HCT116 (cell line): ENCODE measurements around the gene NPFFR1. TPM values are rescaled to one million over a fixed set of nuclear protein-coding genes. Genes with fewer than 3 reads are reported as not detected.

Experiments used
- ATAC-seq: fragments of 200-7000 bp; cut with Tn5 transposase; 2 replicates; pipeline ENCODE4 v1.9.1; 2020; ENCODE audit warnings: mild to moderate bottlenecking, moderate library complexity
- BruUV-seq: library from RNA; stranded (reverse); fragments of 400-500 nt; replicated peaks from 2 replicates; lab custom pipeline; 2021; lab: Mats Ljungman, UMichigan
- CTCF ChIA-PET: fragments of 300-600 bp; sonication (Branson Sonifier 250); formaldehyde crosslinking; loops from one replicate; lab custom pipeline; 2021; ENCODE audit warnings: antibody characterized with exemption; lab: Charles Lee
- POLR2A ChIA-PET: fragments of 300-600, 350-600 bp; sonication (Branson Sonifier 250); formaldehyde crosslinking; loops from one replicate; lab custom pipeline; 2021; ENCODE audit warnings: antibody characterized with exemption; lab: Charles Lee
- RAD21 ChIA-PET, 2 experiments: fragments of 300-600 bp; sonication (Branson Sonifier 250); formaldehyde crosslinking; loops; one replicate each; lab custom pipeline; 2023; ENCODE audit warnings: low total read pairs in 2 of 2; ENCODE audit not compliant: uncharacterized antibody in 2 of 2, unreplicated experiment in 2 of 2, low non-redundant PET in 1 of 2; lab: Charles Lee
- DNase-seq: peaks from one replicate; pipeline ENCODE4 v3.0.0-alpha.2; 2010; ENCODE audit warnings: low read depth, low spot score
- H2AFZ ChIP-seq: fragments of 200-600 bp; shearing (Covaris generic), sonication (generic); 2 replicates; pipeline ENCODE4 v1.6.1; 2017; ENCODE audit warnings: low read depth, mixed run types, mixed read lengths, antibody characterized with exemption, low read length; ENCODE audit not compliant: poor library complexity, severe bottlenecking
- H3K27ac ChIP-seq: 2 replicates; pipeline ENCODE4 v1.5.1; 2012; ENCODE audit warnings: low read depth, low read length
- H3K27me3 ChIP-seq: fragments of 200-600 bp; sonication (generic); 2 replicates; pipeline ENCODE4 v1.6.1; 2016; ENCODE audit warnings: mixed run types, low read length, mixed read lengths; ENCODE audit not compliant: insufficient read depth
- H3K36me3 ChIP-seq, 2 experiments: fragments of 200-500 bp in 1 of 2; fragments of 200-600 bp in 1 of 2; sonication (Bioruptor generic) in 1 of 2; sonication (generic) in 1 of 2; 2 replicates each; pipeline versions ENCODE4 v1.5.1 to v1.6.1; 2014 to 2016; ENCODE audit warnings: low read length in 2 of 2, inconsistent platforms in 1 of 2, mixed read lengths in 1 of 2, mixed run types in 1 of 2; ENCODE audit not compliant: insufficient read depth in 2 of 2, control insufficient read depth in 1 of 2
- H3K4me1 ChIP-seq, 2 experiments: fragments of 200-600 bp in 1 of 2; sonication (generic) in 1 of 2; 2 replicates each; pipeline versions ENCODE4 v1.5.1 to v1.6.1; 2012 to 2017; ENCODE audit warnings: low read length in 2 of 2, inconsistent platforms in 1 of 2, mild to moderate bottlenecking in 1 of 2, mixed read lengths in 1 of 2, mixed run types in 1 of 2, moderate library complexity in 1 of 2; ENCODE audit not compliant: insufficient read depth in 2 of 2, control insufficient read depth in 1 of 2
- H3K4me2 ChIP-seq: fragments of 200-600 bp; sonication (generic); 2 replicates; pipeline ENCODE4 v1.6.1; 2017; ENCODE audit warnings: mixed run types, low read length, mixed read lengths
- H3K4me3 ChIP-seq, 2 experiments: fragments of 200-600 bp in 1 of 2; sonication (generic) in 1 of 2; replicated peaks in 1 of 2; 2 replicates each; pipeline ENCODE4 v1.5.1; 2011 to 2016; ENCODE audit warnings: low read length in 2 of 2, control low read depth in 1 of 2, low read depth in 1 of 2, mild to moderate bottlenecking in 1 of 2, mixed read lengths in 1 of 2, mixed run types in 1 of 2
- H3K79me2 ChIP-seq: fragments of 200-600 bp; sonication (generic); 2 replicates; pipeline ENCODE4 v1.6.1; 2017; ENCODE audit warnings: mild to moderate bottlenecking, mixed run types, low read length, moderate library complexity, mixed read lengths; ENCODE audit not compliant: insufficient read depth
- H3K9ac ChIP-seq: fragments of 200-600 bp; sonication (generic); 2 replicates; pipeline ENCODE4 v1.6.1; 2016; ENCODE audit warnings: low read length, mixed read lengths
- H3K9me2 ChIP-seq: fragments of 200-600 bp; sonication (generic), shearing (Covaris generic); 2 replicates; pipeline ENCODE4 v1.6.1; 2017; ENCODE audit warnings: mixed run types, mild to moderate bottlenecking, moderate library complexity; ENCODE audit not compliant: insufficient read depth
- H3K9me3 ChIP-seq, 2 experiments: fragments of 200-500 bp in 1 of 2; fragments of 200-600 bp in 1 of 2; sonication (Bioruptor generic) in 1 of 2; sonication (generic) in 1 of 2; 2 replicates each; pipeline ENCODE4 v1.6.1; 2014 to 2017; ENCODE audit warnings: low read length in 2 of 2, mixed read lengths in 2 of 2, inconsistent platforms in 1 of 2, low read depth in 1 of 2, mild to moderate bottlenecking in 1 of 2, mixed run types in 1 of 2, moderate library complexity in 1 of 2; ENCODE audit not compliant: control insufficient read depth in 1 of 2, insufficient read depth in 1 of 2
- H4K20me1 ChIP-seq: fragments of 200-600 bp; sonication (generic), shearing (Covaris generic); 2 replicates; pipeline ENCODE4 v1.6.1; 2017; ENCODE audit warnings: mixed run types, mild to moderate bottlenecking, moderate library complexity; ENCODE audit not compliant: insufficient read depth
- EGR1 ChIP-seq: IDR thresholded peaks from 2 replicates; pipeline ENCODE4 v1.6.1; 2012; ENCODE audit warnings: low read depth
- JUND ChIP-seq: IDR thresholded peaks from 2 replicates; pipeline ENCODE4 v1.6.1; 2012
- SP1 ChIP-seq: IDR thresholded peaks from 2 replicates; pipeline ENCODE4 v1.6.1; 2012; ENCODE audit warnings: low read depth
- ZFX ChIP-seq: fragments of 450-650 bp; IDR thresholded peaks from 2 replicates; pipeline ENCODE4 v1.6.1; 2017
- intact Hi-C: fragments of 100-400 bp; cut with micrococcal nuclease; formaldehyde crosslinking; loops from 2 replicates; pipeline ENCODE4 v1.10.0; 2022
- total RNA-seq: library from RNA; stranded (reverse); gene quantifications from one replicate; pipeline ENCODE4 v1.2.1, GENCODE V29; 2021; ENCODE audit not compliant: unreplicated experiment
- TF ChIP-seq, protein P1 (sequence below): IDR thresholded peaks from 2 replicates; pipeline ENCODE4 v1.6.1; 2012; ENCODE audit warnings: low read depth

Gene NPFFR1
- total RNA-seq, 1 experiment from 2014 or later, result 0.02 TPM

GRCh38 chr10:70232155-70232858, 51.5 kb downstream of the NPFFR1 start:
- peaks cover 59% of the 10 kb centered on the region for H3K79me2 ChIP-seq
- intact Hi-C loops, result no loop called here
- CTCF ChIA-PET, result interaction anchor here (1.6 to 3.1 kb wide), 4 partner anchors 11 to 132 kb away, joined by 5 to 16 read pairs (median 11); no protein-coding TSS in a partner anchor

More at GRCh38 chr10:70232155-70232858, 51.5 kb downstream of the NPFFR1 start:
- Histone ChIP-seq H3K4me3 (peak overlapping the region; percentile 89 to 95), H3K27ac (peak overlapping the region; percentile 73), H3K4me1 (peaks cover 0 to 23% of the 10 kb centered on the region in 2 experiments; a peak in 3 of 4 replicates), H3K36me3 (peaks cover 3 to 16% of the 10 kb centered on the region in 2 experiments; a peak in 2 of 4 replicates), H3K9ac (peak overlapping the region; percentile 93), H3K27me3 (no peaks in the 10 kb centered on the region), H3K9me2 (no peaks in the 10 kb centered on the region), H4K20me1 (no peaks in the 10 kb centered on the region; the same call in 1 of the 2 replicates), H2AFZ (no peak overlapping the region), H3K9me3 (no peaks in the 10 kb centered on the region), H3K4me2 (peak overlapping the region; percentile 96)
- DNase-seq (no peak), ATAC-seq (peak; percentile 1; the same call in 1 of the 2 replicates)
- ChIA-PET RAD21 (no interaction called here), POLR2A (interaction anchor here (2.5 kb wide), 1 partner anchor 10 kb away, joined by 19 read pairs; no protein-coding TSS in a partner anchor)
- no peak for TF ChIP-seq ZFX
- TF ChIP-seq JUND, result 0 out of 2 replicates have a peak, but pooled peaks have one; percentile 15
- no peak for TF ChIP-seq SP1
- TF ChIP-seq, protein P1, sequence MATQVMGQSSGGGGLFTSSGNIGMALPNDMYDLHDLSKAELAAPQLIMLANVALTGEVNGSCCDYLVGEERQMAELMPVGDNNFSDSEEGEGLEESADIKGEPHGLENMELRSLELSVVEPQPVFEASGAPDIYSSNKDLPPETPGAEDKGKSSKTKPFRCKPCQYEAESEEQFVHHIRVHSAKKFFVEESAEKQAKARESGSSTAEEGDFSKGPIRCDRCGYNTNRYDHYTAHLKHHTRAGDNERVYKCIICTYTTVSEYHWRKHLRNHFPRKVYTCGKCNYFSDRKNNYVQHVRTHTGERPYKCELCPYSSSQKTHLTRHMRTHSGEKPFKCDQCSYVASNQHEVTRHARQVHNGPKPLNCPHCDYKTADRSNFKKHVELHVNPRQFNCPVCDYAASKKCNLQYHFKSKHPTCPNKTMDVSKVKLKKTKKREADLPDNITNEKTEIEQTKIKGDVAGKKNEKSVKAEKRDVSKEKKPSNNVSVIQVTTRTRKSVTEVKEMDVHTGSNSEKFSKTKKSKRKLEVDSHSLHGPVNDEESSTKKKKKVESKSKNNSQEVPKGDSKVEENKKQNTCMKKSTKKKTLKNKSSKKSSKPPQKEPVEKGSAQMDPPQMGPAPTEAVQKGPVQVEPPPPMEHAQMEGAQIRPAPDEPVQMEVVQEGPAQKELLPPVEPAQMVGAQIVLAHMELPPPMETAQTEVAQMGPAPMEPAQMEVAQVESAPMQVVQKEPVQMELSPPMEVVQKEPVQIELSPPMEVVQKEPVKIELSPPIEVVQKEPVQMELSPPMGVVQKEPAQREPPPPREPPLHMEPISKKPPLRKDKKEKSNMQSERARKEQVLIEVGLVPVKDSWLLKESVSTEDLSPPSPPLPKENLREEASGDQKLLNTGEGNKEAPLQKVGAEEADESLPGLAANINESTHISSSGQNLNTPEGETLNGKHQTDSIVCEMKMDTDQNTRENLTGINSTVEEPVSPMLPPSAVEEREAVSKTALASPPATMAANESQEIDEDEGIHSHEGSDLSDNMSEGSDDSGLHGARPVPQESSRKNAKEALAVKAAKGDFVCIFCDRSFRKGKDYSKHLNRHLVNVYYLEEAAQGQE, result no peak
- TF ChIP-seq EGR1, result no peak
- no TSS peak for BruUV-seq
